ENCODE measurements around the gene NAV2.
"Not testable (repeated sequence)": the region's sequence is repeated elsewhere in the genome, so short reads cannot be mapped to it uniquely, and the experiment has no call there.

NAV2 gene

DNA sequence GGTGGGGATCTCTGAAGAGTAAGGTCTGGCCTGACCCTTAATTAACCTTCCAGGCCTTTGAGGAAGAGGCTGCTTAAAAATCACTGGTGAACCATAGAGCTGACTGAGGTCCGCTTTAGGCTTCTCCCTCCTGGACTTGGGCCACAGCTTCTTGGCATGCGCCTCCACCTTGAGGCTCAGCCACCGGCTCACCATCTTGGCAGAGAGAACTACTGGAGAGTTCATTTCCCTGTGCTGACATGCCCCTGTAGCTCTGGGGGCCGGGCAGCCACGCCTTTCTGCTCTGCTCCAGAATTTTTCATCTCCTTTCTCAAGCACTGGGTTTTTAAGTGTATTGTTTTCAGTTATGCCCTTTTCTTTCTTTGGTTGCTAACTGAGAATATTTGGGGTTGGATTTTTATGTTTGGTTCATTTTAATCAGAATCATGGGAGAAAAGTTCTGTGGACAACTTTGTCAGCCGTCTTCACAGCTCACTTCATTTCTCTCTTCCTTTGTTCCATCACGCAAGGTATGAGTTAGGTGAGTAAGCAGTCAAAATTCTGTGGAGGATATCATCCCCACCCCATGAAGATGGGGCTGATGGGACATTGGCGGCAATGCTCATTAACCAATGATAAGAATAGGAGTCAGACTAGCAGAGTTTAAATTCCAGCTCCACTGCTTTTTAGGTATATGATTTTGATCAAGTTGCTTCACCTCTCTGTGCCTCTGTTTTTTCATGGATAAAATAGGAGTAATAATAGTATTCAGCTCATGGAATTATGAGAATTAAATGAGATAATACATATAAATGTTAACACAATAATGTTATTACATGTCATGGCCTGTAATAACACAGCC lies 343.7 kb downstream of the NAV2 start:
- no peak for DNase-seq (ENCODE audit: low spot score)

- DNase-seq (ENCODE audit: low spot score), result no peak
These were observed 344.6 kb downstream of the NAV2 start for GRCh38 chr11:20056950-20057943.

DNA sequence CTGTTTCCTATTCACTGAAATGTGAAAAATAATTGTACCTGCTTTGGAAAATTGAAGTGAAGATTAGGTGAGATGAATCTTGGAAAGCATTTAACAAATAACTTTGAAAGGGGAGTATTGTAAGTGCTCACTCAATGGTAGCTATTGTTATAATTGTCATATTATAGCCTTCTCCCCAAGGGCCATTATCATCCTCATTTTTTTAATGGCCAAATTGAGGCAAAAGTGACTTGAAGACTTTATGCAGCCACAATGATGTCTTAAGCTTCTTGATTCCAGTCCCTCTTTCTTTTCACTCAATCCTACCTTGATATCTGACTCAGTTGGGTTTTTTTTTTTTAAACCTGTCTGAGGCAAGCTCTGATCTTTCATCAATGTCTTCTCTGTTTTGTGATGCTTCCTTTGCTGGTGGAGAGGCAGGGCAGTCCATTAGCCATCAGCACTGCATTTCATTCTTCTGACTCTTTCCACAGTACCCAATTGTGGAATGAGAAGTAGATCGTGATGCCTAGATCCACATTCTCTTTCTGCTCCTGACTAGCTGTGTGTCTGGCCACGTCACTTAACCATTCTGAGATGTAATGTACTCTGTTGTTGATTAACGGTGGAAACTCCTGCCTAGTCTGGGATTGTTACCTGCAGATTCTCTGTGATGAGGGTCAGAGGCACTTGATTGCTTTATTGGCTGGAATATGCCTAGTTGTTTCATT lies 346.3 kb downstream of the NAV2 start:
- no peak for DNase-seq (ENCODE audit: low spot score)

GRCh38 chr11:20059587-20060021 lies 347.0 kb downstream of the NAV2 start:
- no peak for DNase-seq (ENCODE audit: low spot score)

- DNase-seq (ENCODE audit: low spot score), result no peak
These were observed 347.5 kb downstream of the NAV2 start for GRCh38 chr11:20060181-20060580.

DNA sequence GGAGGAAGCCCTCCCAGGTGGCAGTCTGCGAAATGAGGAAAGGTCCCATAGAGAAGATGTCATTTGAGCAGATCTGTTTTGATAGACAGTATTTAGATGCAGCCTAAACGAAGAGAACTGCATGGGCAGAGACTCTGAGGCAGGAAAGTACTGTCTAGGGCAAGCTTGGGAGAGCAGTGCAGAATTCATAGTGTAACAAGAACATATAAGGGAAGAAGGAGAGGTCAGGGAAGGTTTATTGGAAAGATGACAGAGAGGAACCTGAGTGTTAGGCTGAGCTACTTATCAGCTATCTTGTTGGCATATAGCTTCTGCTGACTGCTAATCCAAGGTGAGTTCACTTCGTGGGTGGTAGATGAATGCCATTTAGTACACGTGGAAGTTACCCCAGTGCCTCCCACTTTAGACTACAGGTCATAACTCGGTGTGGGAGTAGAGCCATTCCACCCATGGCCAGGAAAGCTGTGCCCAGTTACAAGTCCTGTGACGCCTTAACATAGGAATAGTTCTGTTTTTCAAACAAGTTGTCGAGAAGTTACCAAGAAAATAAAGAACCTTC lies 348.1 kb downstream of the NAV2 start:
- DNase-seq (ENCODE audit: low spot score), result no peak

DNA sequence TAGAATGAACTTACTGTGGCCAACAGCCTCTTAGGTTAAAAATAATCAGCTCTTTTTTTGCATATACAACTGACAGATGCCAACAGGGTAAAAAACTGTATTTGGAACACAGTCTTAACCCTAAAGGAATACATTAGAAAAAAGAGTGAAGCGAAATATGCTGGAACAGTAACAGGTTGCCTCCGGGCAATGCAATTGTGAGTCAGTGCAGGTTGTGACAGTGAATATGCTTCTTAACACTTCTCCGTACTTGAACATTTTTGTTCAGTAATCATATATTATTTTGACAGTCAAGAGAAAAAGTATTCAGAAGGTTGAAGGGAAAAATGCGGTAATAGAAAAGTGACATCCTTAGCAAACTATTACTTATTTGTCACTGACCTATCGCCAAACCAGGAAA lies 349.1 kb downstream of the NAV2 start:
- no peak for DNase-seq (ENCODE audit: low spot score)

DNA sequence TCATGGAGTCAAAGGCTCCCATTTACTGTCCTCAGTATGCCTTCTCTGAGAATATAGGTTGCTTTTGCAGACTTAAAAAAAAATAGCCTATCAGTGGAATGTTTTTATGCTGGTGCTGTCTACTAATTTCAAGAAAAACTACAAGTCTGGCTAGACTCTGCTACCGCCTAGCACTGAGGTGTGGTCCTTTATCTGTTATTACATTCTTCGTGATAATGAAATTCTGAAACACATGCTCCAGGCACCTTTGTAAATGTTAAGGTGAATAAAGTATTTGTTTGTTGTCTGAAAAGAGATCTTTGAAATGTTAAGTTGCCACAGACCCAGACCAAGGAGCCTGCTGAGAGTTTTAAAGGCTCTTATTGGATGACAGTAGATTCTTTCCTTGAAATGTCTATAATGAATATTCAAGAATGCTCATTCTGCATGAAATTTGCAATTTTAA lies 352.3 kb downstream of the NAV2 start:
- DNase-seq (ENCODE audit: low spot score), result no peak

GRCh38 chr11:20065406-20065805 lies 352.8 kb downstream of the NAV2 start:
- no peak for DNase-seq (ENCODE audit: low spot score)

DNA sequence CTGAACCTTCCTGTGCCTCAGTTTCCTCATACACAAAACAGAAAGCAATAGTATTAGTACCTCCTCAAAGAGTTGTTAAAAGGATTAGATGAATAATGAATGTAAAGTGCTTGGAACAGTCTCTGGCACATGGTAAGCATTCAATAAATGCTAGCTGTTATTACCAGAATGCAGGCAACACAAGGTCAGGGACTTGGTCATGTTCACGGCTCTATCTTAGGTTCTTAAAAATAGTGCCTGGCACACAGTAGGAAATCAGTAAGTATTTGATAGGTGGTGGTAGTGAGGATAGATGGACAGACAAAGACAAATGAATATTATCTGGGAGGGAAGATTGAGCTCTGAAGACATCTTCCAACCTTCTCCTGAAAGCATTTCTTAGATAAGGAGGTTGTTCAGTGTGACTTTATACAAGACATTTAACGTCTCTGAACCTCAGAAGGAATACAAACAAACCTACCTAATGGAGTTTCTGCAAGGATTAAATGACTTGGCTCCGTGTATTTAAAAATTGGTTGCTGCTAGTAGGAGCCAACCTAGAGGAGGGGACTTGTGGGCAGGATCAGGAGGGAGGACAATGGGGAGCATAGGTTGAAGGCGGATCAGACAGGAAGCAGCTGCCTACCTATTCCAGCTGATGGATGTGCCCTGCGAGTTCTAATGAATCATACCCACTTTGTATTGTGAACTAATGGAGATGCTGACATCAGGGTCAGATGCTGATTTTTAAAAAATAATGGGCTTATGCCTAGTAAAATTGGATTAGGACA lies 353.6 kb downstream of the NAV2 start:
- no peak for DNase-seq (ENCODE audit: low spot score)

GRCh38 chr11:20066783-20067156 lies 354.1 kb downstream of the NAV2 start:
- DNase-seq (ENCODE audit: low spot score), result no peak

DNA sequence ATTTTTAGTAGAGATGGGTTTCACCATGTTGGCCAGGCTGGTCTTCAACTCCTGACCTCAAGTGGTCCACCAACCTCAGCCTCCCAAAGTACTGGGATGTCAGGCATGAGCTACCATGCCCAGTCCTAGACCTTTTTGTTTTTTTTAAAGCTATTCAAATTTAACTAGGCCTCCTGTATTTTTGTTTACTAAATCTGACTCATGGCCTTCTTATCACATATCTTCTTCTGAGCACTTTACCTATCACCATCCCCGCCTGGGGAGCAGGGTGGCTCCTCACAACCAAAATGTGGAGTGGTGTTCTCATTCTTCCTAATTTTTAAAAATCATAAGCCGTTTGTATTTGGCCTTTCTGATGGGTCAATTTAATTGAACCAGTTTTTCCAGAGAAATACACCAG lies 355.0 kb downstream of the NAV2 start:
- no peak for DNase-seq (ENCODE audit: low spot score)

- DNase-seq (ENCODE audit: low spot score), result no peak
These were observed 356.1 kb downstream of the NAV2 start for GRCh38 chr11:20068691-20069090.

DNA sequence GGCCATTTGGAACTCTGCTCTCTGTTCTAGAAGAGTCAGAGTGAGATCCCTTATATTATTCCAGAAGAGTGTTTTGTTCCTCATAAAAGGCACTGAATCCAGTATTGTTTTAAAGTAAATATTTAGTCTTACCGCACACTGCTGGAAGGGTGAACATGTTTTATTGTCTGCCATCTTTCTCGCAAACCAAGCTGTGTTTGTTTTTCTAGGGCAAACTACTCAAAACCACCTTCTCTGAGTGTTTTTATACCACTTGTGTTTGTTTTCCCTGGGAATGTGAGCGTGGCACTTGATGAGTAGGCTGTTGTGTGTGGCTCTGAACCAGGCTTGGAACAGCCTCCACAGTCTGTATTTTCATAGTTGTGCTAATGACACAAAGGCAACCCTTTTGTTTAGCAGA lies 357.8 kb downstream of the NAV2 start:
- no peak for DNase-seq (ENCODE audit: low spot score)

- DNase-seq (ENCODE audit: low spot score), result no peak
These were observed 363.0 kb downstream of the NAV2 start for GRCh38 chr11:20075627-20076026.

- DNase-seq (ENCODE audit: low spot score), result no peak
These were observed 366.2 kb downstream of the NAV2 start for GRCh38 chr11:20078846-20079245.

GRCh38 chr11:20080032-20080685 lies 367.5 kb downstream of the NAV2 start:
- no peak for DNase-seq (ENCODE audit: low spot score)

DNA sequence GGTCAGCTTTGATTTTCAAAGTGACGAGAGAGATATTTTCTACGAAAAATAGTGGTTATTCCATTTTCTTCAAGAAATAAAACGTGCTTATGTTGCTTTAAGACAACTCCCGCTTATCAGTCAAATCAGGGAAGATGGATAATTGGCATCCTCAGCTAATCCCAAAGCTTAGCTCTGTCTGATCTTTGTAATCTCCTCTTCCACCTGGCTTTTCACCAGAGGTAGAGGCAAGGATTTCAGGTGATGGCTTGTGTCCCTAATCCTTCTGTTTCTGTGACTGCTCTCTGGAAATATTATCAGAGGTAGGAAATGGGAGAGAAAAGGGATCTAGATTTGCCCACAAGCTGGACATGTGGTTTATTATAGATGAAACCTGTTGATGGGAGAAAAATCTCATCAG lies 368.7 kb downstream of the NAV2 start:
- DNase-seq (ENCODE audit: low spot score), result no peak

DNA sequence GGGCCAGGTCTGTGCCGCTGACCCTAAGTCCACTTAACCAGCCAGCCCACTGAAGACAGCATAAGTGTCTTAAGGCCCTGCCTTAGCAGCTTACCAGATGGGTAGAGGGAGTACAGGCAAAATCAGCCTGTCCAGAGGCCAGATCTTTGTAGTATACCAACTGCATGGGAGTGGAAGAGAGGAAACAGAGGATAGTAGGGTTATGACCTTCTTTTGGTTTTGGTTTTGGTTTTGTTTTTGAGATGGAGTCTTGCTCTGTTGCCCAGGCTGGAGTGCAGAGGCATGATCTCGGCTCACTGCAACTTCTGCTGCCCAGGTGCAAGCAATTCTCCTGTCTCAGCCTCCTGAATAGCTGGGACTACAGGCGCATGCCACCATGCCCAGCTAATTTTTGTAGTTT lies 371.2 kb downstream of the NAV2 start:
- DNase-seq (ENCODE audit: low spot score), result not testable (repeated sequence)

All from hepatic stellate cell (primary cell).